Epithelial cell of proximal tubule (primary cell): ENCODE data around the gene ZBTB49. TPM values are rescaled to one million over a fixed set of nuclear protein-coding genes. Genes with fewer than 3 reads are reported as not detected.

Experiments used
- DNase-seq: peaks from one replicate; pipeline ENCODE4 v3.0.0-alpha.2; 2011; ENCODE audit warnings: low read depth
- H3K4me3 ChIP-seq: 2 replicates; pipeline ENCODE4 v1.5.1; 2011; ENCODE audit warnings: low read depth, mild to moderate bottlenecking, low read length
- CTCF ChIP-seq: conservative IDR thresholded peaks from 2 replicates; pipeline ENCODE4 v1.5.1; 2012; ENCODE audit warnings: low read depth, mild to moderate bottlenecking, low read length
- total RNA-seq: library from RNA; depleted of rRNA; stranded (reverse); fragments of >200 nt; gene quantifications from 2 replicates; pipeline ENCODE4 v1.2.3, GENCODE V29; 2015

ZBTB49 gene
- total RNA-seq, 1 donor from 2014 or later = 1.2 TPM

- TF ChIP-seq CTCF = no peak
Measured at GRCh38 chr4:4316150-4316495, 26.1 kb downstream of the ZBTB49 start.

GRCh38 chr4:4317496-4318232 lies 27.6 kb downstream of the ZBTB49 start:
- no peak overlapping the region for H3K4me3 ChIP-seq
- no peak for DNase-seq
- no peak for TF ChIP-seq CTCF

More at GRCh38 chr4:4316150-4316495, 26.1 kb downstream of the ZBTB49 start:
- DNase-seq = no peak
- no peak overlapping the region for H3K4me3 ChIP-seq

GRCh38 chr4:4320528-4320927 lies 30.5 kb downstream of the ZBTB49 start:
- H3K4me3 ChIP-seq = no peak overlapping the region
- no peak for DNase-seq
- TF ChIP-seq CTCF = no peak

- TF ChIP-seq CTCF = no peak
- no peak for DNase-seq
- H3K4me3 ChIP-seq = no peak overlapping the region
Measured at GRCh38 chr4:4320951-4321714, 31.1 kb downstream of the ZBTB49 start.

- H3K4me3 ChIP-seq = no peak overlapping the region
- no peak for TF ChIP-seq CTCF
- DNase-seq = no peak
Measured at GRCh38 chr4:4321951-4322688, 32.1 kb downstream of the ZBTB49 start.

- TF ChIP-seq CTCF = no peak
- DNase-seq = no peak
- no peak overlapping the region for H3K4me3 ChIP-seq
Measured at GRCh38 chr4:4323705-4324534, 33.9 kb downstream of the ZBTB49 start.
